DOHH2 (cell line): ENCODE measurements around the gene ACAD11.

Experiments used
- H3F3A ChIP-seq: fragments of 200-600 bp; sonication (generic), shearing (Covaris generic); 2 replicates; pipeline ENCODE4 v1.6.0; 2016; ENCODE audit warnings: antibody characterized with exemption, mild to moderate bottlenecking; ENCODE audit not compliant: control insufficient read depth, insufficient read depth
- H3K27ac ChIP-seq: fragments of 200-600 bp; sonication (generic); 2 replicates; pipeline ENCODE4 v1.5.1; 2014; ENCODE audit warnings: low read depth, mild to moderate bottlenecking, low read length, moderate library complexity
- H3K27me3 ChIP-seq: fragments of 200-600 bp; sonication (generic); 2 replicates; pipeline ENCODE4 v1.6.1; 2014; ENCODE audit warnings: mild to moderate bottlenecking, low read length, mixed read lengths; ENCODE audit not compliant: control insufficient read depth
- H3K36me3 ChIP-seq: fragments of 200-600 bp; sonication (generic); 2 replicates; pipeline ENCODE4 v1.6.1; 2014; ENCODE audit warnings: mild to moderate bottlenecking, low read length, moderate library complexity, mixed read lengths; ENCODE audit not compliant: control insufficient read depth
- H3K4me1 ChIP-seq: fragments of 200-600 bp; sonication (generic); 2 replicates; pipeline ENCODE4 v1.6.1; 2014; ENCODE audit warnings: mild to moderate bottlenecking, low read length, mixed read lengths; ENCODE audit not compliant: control insufficient read depth
- H3K4me2 ChIP-seq: fragments of 200-600 bp; sonication (generic); 2 replicates; pipeline ENCODE4 v1.6.0; 2014; ENCODE audit warnings: mild to moderate bottlenecking, low read length, moderate library complexity
- H3K4me3 ChIP-seq: fragments of 200-600 bp; sonication (generic); 2 replicates; pipeline ENCODE4 v1.5.1; 2014; ENCODE audit warnings: mild to moderate bottlenecking, low read length, mixed read lengths
- H3K79me2 ChIP-seq: fragments of 200-600 bp; sonication (generic); 2 replicates; pipeline ENCODE4 v1.6.1; 2014; ENCODE audit warnings: mild to moderate bottlenecking, low read length, mixed read lengths; ENCODE audit not compliant: control insufficient read depth
- H3K9me2 ChIP-seq: fragments of 200-600 bp; sonication (generic); replicated peaks from 2 replicates; pipeline ENCODE4 v1.6.1; 2014; ENCODE audit warnings: mild to moderate bottlenecking, low read length, mixed read lengths; ENCODE audit not compliant: control insufficient read depth
- H3K9me3 ChIP-seq: fragments of 200-600 bp; sonication (generic); 2 replicates; pipeline ENCODE4 v1.6.1; 2014; ENCODE audit warnings: antibody characterized with exemption, low read length, mixed read lengths; ENCODE audit not compliant: control insufficient read depth, insufficient read depth
- H4K20me1 ChIP-seq: fragments of 200-600 bp; sonication (generic); 2 replicates; pipeline ENCODE4 v1.6.0; 2014; ENCODE audit warnings: low read depth, mild to moderate bottlenecking, antibody characterized with exemption, low read length, moderate library complexity; ENCODE audit not compliant: control insufficient read depth, insufficient read depth
- CTCF ChIP-seq: fragments of 200-600 bp; sonication (generic); IDR thresholded peaks from one replicate; pipeline ENCODE4 v1.5.1; 2014; ENCODE audit warnings: antibody characterized with exemption, mild to moderate bottlenecking, low read depth, low read length; ENCODE audit not compliant: poor library complexity, severe bottlenecking
- EZH2phosphoT487 ChIP-seq: fragments of 200-600 bp; sonication (generic); IDR thresholded peaks from 2 replicates; pipeline ENCODE4 v1.6.1; 2017; ENCODE audit warnings: borderline replicate concordance, mild to moderate bottlenecking, antibody characterized with exemption, low read length, moderate library complexity, mixed read lengths

ACAD11 gene

GRCh38 chr3:132665230-132665745 lies 5.7 kb upstream of the ACAD11 start:
- Histone ChIP-seq H3K27ac (no peak overlapping the region), H3F3A (peaks cover 3% of the 10 kb centered on the region; the same call in 1 of the 2 replicates), H4K20me1 (no peaks in the 10 kb centered on the region), H3K27me3 (no peaks in the 10 kb centered on the region), H3K4me3 (no peak overlapping the region), H3K36me3 (peaks cover 57% of the 10 kb centered on the region), H3K79me2 (peaks cover 55% of the 10 kb centered on the region), H3K4me2 (no peak overlapping the region), H3K9me2 (no peaks in the 10 kb centered on the region), H3K4me1 (peaks cover 13% of the 10 kb centered on the region), H3K9me3 (no peaks in the 10 kb centered on the region)
- no peak for TF ChIP-seq CTCF
- TF ChIP-seq EZH2phosphoT487, result no peak

GRCh38 chr3:132662212-132662611 lies 2.6 kb upstream of the ACAD11 start:
- H3K27ac ChIP-seq, result no peak overlapping the region
- TF ChIP-seq CTCF (no peak), EZH2phosphoT487 (no peak)
- peak overlapping the region; percentile 86 for H3K4me3 ChIP-seq
- H3K9me2 ChIP-seq, result no peaks in the 10 kb centered on the region
- peaks cover 28% of the 10 kb centered on the region for H3K4me1 ChIP-seq
- peaks cover 82% of the 10 kb centered on the region for H3K79me2 ChIP-seq
- peaks cover 33% of the 10 kb centered on the region for H3K36me3 ChIP-seq
- H3F3A ChIP-seq, result peaks cover 3% of the 10 kb centered on the region; the same call in 1 of the 2 replicates
- no peaks in the 10 kb centered on the region for H4K20me1 ChIP-seq
- no peaks in the 10 kb centered on the region for H3K27me3 ChIP-seq
- peak overlapping the region; percentile 73 for H3K4me2 ChIP-seq
- no peaks in the 10 kb centered on the region for H3K9me3 ChIP-seq

- Histone ChIP-seq H3K4me2 (peak overlapping the region; percentile 73), H3K27me3 (no peaks in the 10 kb centered on the region), H3K4me1 (peaks cover 31% of the 10 kb centered on the region), H3K79me2 (peaks cover 87% of the 10 kb centered on the region), H3K4me3 (peak overlapping the region; percentile 86), H3K9me3 (no peaks in the 10 kb centered on the region), H3K9me2 (no peaks in the 10 kb centered on the region), H3K27ac (no peak overlapping the region), H3F3A (peaks cover 2% of the 10 kb centered on the region; the same call in 1 of the 2 replicates), H3K36me3 (peaks cover 23% of the 10 kb centered on the region), H4K20me1 (no peaks in the 10 kb centered on the region)
- no peak for TF ChIP-seq CTCF
- TF ChIP-seq EZH2phosphoT487, result no peak
Measured at GRCh38 chr3:132661101-132661500, 1.5 kb upstream of the ACAD11 start.

DNA sequence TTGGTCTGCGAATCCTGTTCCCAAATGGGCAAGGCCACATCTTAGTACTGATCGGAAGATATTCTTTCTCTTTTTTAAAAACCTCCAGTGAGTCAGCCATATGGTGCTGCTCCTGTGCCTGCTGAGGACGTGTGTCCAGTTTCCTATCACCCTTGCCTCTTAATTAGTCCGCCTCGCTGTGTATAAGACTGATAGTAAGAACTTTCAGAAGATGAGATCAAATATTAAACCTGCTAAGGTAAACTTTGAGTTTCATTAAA lies 1.1 kb upstream of the ACAD11 start:
- Histone ChIP-seq H3F3A (no peaks in the 10 kb centered on the region), H3K27ac (peak overlapping the region; percentile 36; the same call in 1 of the 2 replicates), H3K27me3 (no peaks in the 10 kb centered on the region), H3K9me2 (no peaks in the 10 kb centered on the region), H3K9me3 (no peaks in the 10 kb centered on the region), H3K4me2 (peak overlapping the region; percentile 73), H3K4me1 (peaks cover 31% of the 10 kb centered on the region), H4K20me1 (no peaks in the 10 kb centered on the region), H3K79me2 (peaks cover 89% of the 10 kb centered on the region), H3K4me3 (peak overlapping the region; percentile 86), H3K36me3 (peaks cover 19% of the 10 kb centered on the region)
- TF ChIP-seq CTCF (no peak), EZH2phosphoT487 (no peak)
